SK-N-SH (cell line): Measurements from ENCODE around the gene ZBTB17. TPM values are rescaled to one million over a fixed set of nuclear protein-coding genes. Genes with fewer than 3 reads are reported as not detected.
"Not testable (repeated sequence)": the region's sequence is repeated elsewhere in the genome, so short reads cannot be mapped to it uniquely, and the experiment has no call there.

Source experiments
- CTCF ChIA-PET: fragments of 300-600, 350-600 bp; formaldehyde crosslinking; extraction: SDS; loops from one replicate; lab custom pipeline; 2021; lab: Yijun Ruan, JAX
- POLR2A ChIA-PET: fragments of 350-600 bp; sonication (Branson Sonifier 250); formaldehyde crosslinking; extraction: SDS; loops from one replicate; lab custom pipeline; 2020; ENCODE audit warnings: antibody characterized with exemption, inconsistent platforms; lab: Yijun Ruan, JAX
- DNase-seq: peaks from one replicate; pipeline ENCODE4 v3.0.0; 2012
- H2AFZ ChIP-seq: fragments of 200-600 bp; sonication (generic); 2 replicates; pipeline ENCODE4 v1.8.1; 2016; ENCODE audit warnings: antibody characterized with exemption, mild to moderate bottlenecking, low read depth
- H3F3A ChIP-seq: fragments of 200-600 bp; sonication (generic); replicated peaks from 2 replicates; pipeline ENCODE3; 2016; ENCODE audit warnings: antibody characterized with exemption, mild to moderate bottlenecking; ENCODE audit not compliant: insufficient read depth
- H3K27ac ChIP-seq, 2 experiments: fragments of 200-500 bp in 1 of 2; fragments of 200-600 bp in 1 of 2; sonication (Bioruptor generic) in 1 of 2; sonication (generic), shearing (Covaris generic) in 1 of 2; 2 replicates each; pipeline versions ENCODE4 v1.5.1 to v1.6.1; 2014 to 2016; ENCODE audit warnings: low read depth in 2 of 2, inconsistent platforms in 1 of 2, low read length in 1 of 2, mild to moderate bottlenecking in 1 of 2, mixed read lengths in 1 of 2
- H3K27me3 ChIP-seq: fragments of 200-600 bp; sonication (generic), shearing (Covaris generic); 2 replicates; pipeline ENCODE4 v1.6.1; 2016; ENCODE audit warnings: mixed run types; ENCODE audit not compliant: insufficient read depth
- H3K36me3 ChIP-seq, 2 experiments: fragments of 200-500 bp in 1 of 2; fragments of 200-600 bp in 1 of 2; sonication (Bioruptor generic) in 1 of 2; sonication (generic) in 1 of 2; replicated peaks in 1 of 2; 2 replicates each; pipeline versions ENCODE3 to v1.5.1; 2014 to 2016; ENCODE audit warnings: low read length in 1 of 2, mild to moderate bottlenecking in 1 of 2; ENCODE audit not compliant: insufficient read depth in 2 of 2, control insufficient read depth in 1 of 2
- H3K4me1 ChIP-seq, 2 experiments: fragments of 200-500 bp in 1 of 2; fragments of 200-600 bp in 1 of 2; sonication (Bioruptor generic) in 1 of 2; sonication (generic), shearing (Covaris generic) in 1 of 2; 2 replicates each; pipeline versions ENCODE4 v1.5.1 to v1.6.1; 2014 to 2016; ENCODE audit warnings: low read depth in 1 of 2, low read length in 1 of 2, mixed run types in 1 of 2; ENCODE audit not compliant: insufficient read depth in 2 of 2, control insufficient read depth in 1 of 2
- H3K4me2 ChIP-seq: fragments of 200-600 bp; sonication (generic), shearing (Covaris generic); 2 replicates; pipeline ENCODE4 v1.6.1; 2017; ENCODE audit warnings: mixed run types
- H3K4me3 ChIP-seq, 2 experiments: fragments of 200-500 bp in 1 of 2; fragments of 200-600 bp in 1 of 2; sonication (Bioruptor generic) in 1 of 2; sonication (generic), shearing (Covaris generic) in 1 of 2; 2 replicates each; pipeline versions ENCODE4 v1.5.1 to v1.8.1; 2014 to 2016; ENCODE audit warnings: low read depth in 2 of 2, inconsistent platforms in 1 of 2, low read length in 1 of 2, mild to moderate bottlenecking in 1 of 2, mixed read lengths in 1 of 2, moderate library complexity in 1 of 2
- H3K79me2 ChIP-seq: fragments of 200-600 bp; sonication (generic); 2 replicates; pipeline ENCODE4 v1.8.1; 2017; ENCODE audit warnings: mild to moderate bottlenecking; ENCODE audit not compliant: insufficient read depth
- H3K9ac ChIP-seq: fragments of 200-600 bp; sonication (generic); 2 replicates; pipeline ENCODE4 v1.6.1; 2017; ENCODE audit warnings: mixed run types
- H3K9me2 ChIP-seq: fragments of 200-600 bp; sonication (generic); 2 replicates; pipeline ENCODE4 v1.6.1; 2017; ENCODE audit warnings: mixed run types
- H3K9me3 ChIP-seq: fragments of 200-600 bp; sonication (generic); 2 replicates; pipeline ENCODE4 v1.6.1; 2017; ENCODE audit warnings: mixed run types, mild to moderate bottlenecking, moderate library complexity
- H4K20me1 ChIP-seq: fragments of 200-600 bp; sonication (generic); 2 replicates; pipeline ENCODE4 v1.6.1; 2017; ENCODE audit warnings: mild to moderate bottlenecking, mixed run types; ENCODE audit not compliant: insufficient read depth
- IRF3 ChIP-seq: fragments of 150-350 bp; IDR thresholded peaks from 2 replicates; pipeline ENCODE4 v1.6.1; 2016; ENCODE audit warnings: mild to moderate bottlenecking, low read depth, low read length
- MEF2A ChIP-seq: IDR thresholded peaks from 2 replicates; pipeline ENCODE4 v1.4.0; 2012; ENCODE audit warnings: low read depth, borderline replicate concordance
- TEAD4 ChIP-seq: IDR thresholded peaks from 2 replicates; pipeline ENCODE4 v1.4.0; 2012; ENCODE audit warnings: mild to moderate bottlenecking, borderline replicate concordance; ENCODE audit not compliant: insufficient read depth
- YY1 ChIP-seq: IDR thresholded peaks from 2 replicates; pipeline ENCODE4 v1.4.0; 2012; ENCODE audit warnings: low read depth, mild to moderate bottlenecking
- WGBS: methylation state at CpG from one replicate; pipeline ENCODE4 v1.1.6; 2017; ENCODE audit warnings: low lambda C conversion rate; 5-methylcytosine and 5-hydroxymethylcytosine counted together
- polyA plus RNA-seq, 3 experiments: library from polyadenylated mRNA; depleted of rRNA; stranded (reverse); fragments of >200 nt; gene quantifications; 2 replicates each; pipeline ENCODE4 v1.2.3, GENCODE V29; 2012

ZBTB17 gene
- polyA plus RNA-seq, 1 of the 3 experiments (the other 2 are of a cell fraction), result 56.4 TPM

- TF ChIP-seq IRF3 (no peak), YY1 (no peak)
- Histone ChIP-seq H3K36me3 (peaks cover 0 to 13% of the 10 kb centered on the region in 2 experiments), H3K4me1 (peaks cover 0 to 17% of the 10 kb centered on the region in 2 experiments; a peak in 1 of 4 replicates), H3K9me2 (no peaks in the 10 kb centered on the region), H3K27ac (no peak overlapping the region), H3K4me2 (no peak overlapping the region), H3F3A (peaks cover 28% of the 10 kb centered on the region), H4K20me1 (0 out of 2 replicates have a peak, but pooled peaks cover 7% of the 10 kb centered on the region), H3K4me3 (no peak overlapping the region), H3K9me3 (no peaks in the 10 kb centered on the region), H3K9ac (no peak overlapping the region), H3K79me2 (peaks cover 100% of the 10 kb centered on the region), H2AFZ (no peak overlapping the region), H3K27me3 (no peaks in the 10 kb centered on the region)
- CTCF ChIA-PET, result no interaction called here
- 95% methylated on average over 9 of the region's 9 CpGs for WGBS
- POLR2A ChIA-PET, result no interaction called here
- DNase-seq, result no peak
These were observed 76.6 kb downstream of the ZBTB17 start for GRCh38 chr1:15899266-15899665.

GRCh38 chr1:15896841-15897610 lies 78.9 kb downstream of the ZBTB17 start:
- DNase-seq, H3K9ac ChIP-seq, H3K4me3 ChIP-seq, H4K20me1 ChIP-seq, H3K27me3 ChIP-seq, POLR2A ChIA-PET, H3K9me2 ChIP-seq, H3K9me3 ChIP-seq, H3K27ac ChIP-seq, H2AFZ ChIP-seq, H3K4me2 ChIP-seq: not testable (repeated sequence)
- Histone ChIP-seq H3F3A (peaks cover 22% of the 10 kb centered on the region), H3K79me2 (peaks cover 100% of the 10 kb centered on the region), H3K36me3 (peaks cover 0 to 13% of the 10 kb centered on the region in 2 experiments), H3K4me1 (peaks cover 0 to 18% of the 10 kb centered on the region in 2 experiments; a peak in 1 of 4 replicates)
- CTCF ChIA-PET, result interaction anchor here (1.2 kb wide), 1 partner anchor 10 kb away, joined by 3 read pairs; no protein-coding TSS in a partner anchor
- 96% methylated on average over 20 of the region's 20 CpGs for WGBS

GRCh38 chr1:15895233-15895632 lies 80.7 kb downstream of the ZBTB17 start:
- POLR2A ChIA-PET, result no interaction called here
- CTCF ChIA-PET, result interaction anchor here (0.8 kb wide), 1 partner anchor 80 kb away, joined by 3 read pairs; no protein-coding TSS in a partner anchor
- 0 out of 2 replicates have a peak, but pooled peaks cover 7% of the 10 kb centered on the region for H4K20me1 ChIP-seq
- H3K9me2 ChIP-seq, result no peaks in the 10 kb centered on the region
- H3K27ac ChIP-seq, result no peak overlapping the region
- H3K4me2 ChIP-seq, result no peak overlapping the region
- H3K4me1 ChIP-seq, result peaks cover 0 to 18% of the 10 kb centered on the region in 2 experiments; a peak in 1 of 4 replicates
- no peak for DNase-seq
- H3F3A ChIP-seq, result peaks cover 24% of the 10 kb centered on the region
- peaks cover 100% of the 10 kb centered on the region for H3K79me2 ChIP-seq
- no peak overlapping the region for H2AFZ ChIP-seq
- no peak overlapping the region for H3K4me3 ChIP-seq
- no peaks in the 10 kb centered on the region for H3K9me3 ChIP-seq
- TF ChIP-seq TEAD4 (no peak), MEF2A (no peak)
- no peaks in the 10 kb centered on the region for H3K27me3 ChIP-seq
- no peak overlapping the region for H3K9ac ChIP-seq
- peaks cover 0 to 11% of the 10 kb centered on the region in 2 experiments for H3K36me3 ChIP-seq
